ENCODE data around the gene CMYA5.

CMYA5 gene

DNA sequence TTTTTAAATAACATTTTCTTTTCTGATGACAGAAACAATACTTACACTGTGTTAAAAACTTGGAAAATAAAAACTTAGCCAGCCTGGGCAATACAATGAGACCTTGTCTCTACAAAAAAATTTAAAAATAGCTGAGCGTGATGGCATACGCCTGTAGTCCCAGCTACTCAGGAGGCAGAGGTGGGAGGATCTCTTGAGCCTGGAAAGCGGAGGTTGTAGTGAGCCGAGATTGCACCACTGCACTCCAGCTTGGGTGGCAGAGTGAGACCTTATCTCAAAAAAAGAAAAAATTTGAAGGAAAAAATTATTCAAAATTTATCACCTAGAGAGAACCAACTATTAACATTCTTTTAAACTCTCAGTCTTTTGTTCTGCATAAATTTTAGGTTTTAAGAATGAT, 4.9 kb upstream of the CMYA5 start:
- peaks cover 31% of the 10 kb centered on the region for H3K36me3 ChIP-seq (ENCODE audit: low read length)

DNA sequence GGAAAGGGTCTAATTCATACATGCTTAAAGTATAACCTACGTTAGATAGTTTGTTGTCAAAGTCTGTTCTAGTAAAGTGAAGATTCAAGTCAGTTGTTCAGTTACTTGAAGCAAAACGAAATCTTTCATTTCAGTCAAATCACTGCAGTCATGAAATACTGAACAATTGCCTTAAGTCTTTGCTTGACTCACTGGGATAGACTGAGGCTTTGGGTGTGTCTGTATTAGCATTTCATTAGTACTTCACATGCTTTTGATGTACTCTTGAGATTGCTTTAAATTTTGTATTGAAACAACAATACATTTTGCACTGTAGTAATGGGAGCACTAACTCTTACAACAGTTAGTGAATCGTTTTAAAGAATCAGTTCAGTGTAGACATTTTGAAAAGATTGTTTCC, 4.0 kb upstream of the CMYA5 start:
- H3K27ac ChIP-seq (ENCODE audit: low read depth, low read length): no peak overlapping the region
- H3K27me3 ChIP-seq (ENCODE audit: low read length): no peaks in the 10 kb centered on the region
- TF ChIP-seq, protein P1, sequence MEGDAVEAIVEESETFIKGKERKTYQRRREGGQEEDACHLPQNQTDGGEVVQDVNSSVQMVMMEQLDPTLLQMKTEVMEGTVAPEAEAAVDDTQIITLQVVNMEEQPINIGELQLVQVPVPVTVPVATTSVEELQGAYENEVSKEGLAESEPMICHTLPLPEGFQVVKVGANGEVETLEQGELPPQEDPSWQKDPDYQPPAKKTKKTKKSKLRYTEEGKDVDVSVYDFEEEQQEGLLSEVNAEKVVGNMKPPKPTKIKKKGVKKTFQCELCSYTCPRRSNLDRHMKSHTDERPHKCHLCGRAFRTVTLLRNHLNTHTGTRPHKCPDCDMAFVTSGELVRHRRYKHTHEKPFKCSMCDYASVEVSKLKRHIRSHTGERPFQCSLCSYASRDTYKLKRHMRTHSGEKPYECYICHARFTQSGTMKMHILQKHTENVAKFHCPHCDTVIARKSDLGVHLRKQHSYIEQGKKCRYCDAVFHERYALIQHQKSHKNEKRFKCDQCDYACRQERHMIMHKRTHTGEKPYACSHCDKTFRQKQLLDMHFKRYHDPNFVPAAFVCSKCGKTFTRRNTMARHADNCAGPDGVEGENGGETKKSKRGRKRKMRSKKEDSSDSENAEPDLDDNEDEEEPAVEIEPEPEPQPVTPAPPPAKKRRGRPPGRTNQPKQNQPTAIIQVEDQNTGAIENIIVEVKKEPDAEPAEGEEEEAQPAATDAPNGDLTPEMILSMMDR (IDR thresholded peaks at IDR 0.05; ENCODE audit: insufficient read depth, low read length, poor library complexity, severe bottlenecking): no peak
- no peak overlapping the region for H3K4me2 ChIP-seq (ENCODE audit: low read depth, low read length, poor library complexity, severe bottlenecking)
- H4K20me1 ChIP-seq (ENCODE audit: low read depth, low read length): no peaks in the 10 kb centered on the region; the same call in 1 of the 2 replicates
- no peaks in the 10 kb centered on the region for H3K9me2 ChIP-seq (replicated peaks; ENCODE audit: insufficient read depth, low read length)
- H3F3A ChIP-seq (ENCODE audit: insufficient read depth): 0 out of 2 replicates have a peak, but pooled peaks cover 6% of the 10 kb centered on the region
- H3K36me3 ChIP-seq (ENCODE audit: low read length): peaks cover 31% of the 10 kb centered on the region
- no peak overlapping the region for H2AFZ ChIP-seq (ENCODE audit: low read depth, low read length, severe bottlenecking)
- H3K9me3 ChIP-seq (ENCODE audit: insufficient read depth, low read length): no peaks in the 10 kb centered on the region
- H3K9ac ChIP-seq (ENCODE audit: low read length): no peak overlapping the region
- H3K4me3 ChIP-seq (ENCODE audit: insufficient read depth, low read length, poor library complexity, severe bottlenecking): no peak overlapping the region
- H3K79me2 ChIP-seq (ENCODE audit: insufficient read depth, low read length): no peaks in the 10 kb centered on the region

More for the DNA sequence above, 4.9 kb upstream of the CMYA5 start:
- Histone ChIP-seq H4K20me1 (ENCODE audit: low read depth, low read length) (no peaks in the 10 kb centered on the region; the same call in 1 of the 2 replicates), H3K27me3 (ENCODE audit: low read length) (no peaks in the 10 kb centered on the region), H3K9me3 (ENCODE audit: insufficient read depth, low read length) (no peaks in the 10 kb centered on the region), H3K9me2 (replicated peaks; ENCODE audit: insufficient read depth, low read length) (no peaks in the 10 kb centered on the region), H3K4me2 (ENCODE audit: low read depth, low read length, poor library complexity, severe bottlenecking) (no peak overlapping the region), H3K9ac (ENCODE audit: low read length) (no peak overlapping the region), H2AFZ (ENCODE audit: low read depth, low read length, severe bottlenecking) (no peak overlapping the region), H3K79me2 (ENCODE audit: insufficient read depth, low read length) (no peaks in the 10 kb centered on the region), H3K4me3 (ENCODE audit: insufficient read depth, low read length, poor library complexity, severe bottlenecking) (no peak overlapping the region), H3K27ac (ENCODE audit: low read depth, low read length) (no peak overlapping the region), H3F3A (ENCODE audit: insufficient read depth) (peaks cover 7% of the 10 kb centered on the region; the same call in 1 of the 2 replicates)
- TF ChIP-seq, protein P1 (IDR thresholded peaks at IDR 0.05; ENCODE audit: insufficient read depth, low read length, poor library complexity, severe bottlenecking): no peak
- no peak for TF ChIP-seq EZH2phosphoT487 (conservative IDR thresholded peaks at IDR 0.05; ENCODE audit: low read length)

DNA sequence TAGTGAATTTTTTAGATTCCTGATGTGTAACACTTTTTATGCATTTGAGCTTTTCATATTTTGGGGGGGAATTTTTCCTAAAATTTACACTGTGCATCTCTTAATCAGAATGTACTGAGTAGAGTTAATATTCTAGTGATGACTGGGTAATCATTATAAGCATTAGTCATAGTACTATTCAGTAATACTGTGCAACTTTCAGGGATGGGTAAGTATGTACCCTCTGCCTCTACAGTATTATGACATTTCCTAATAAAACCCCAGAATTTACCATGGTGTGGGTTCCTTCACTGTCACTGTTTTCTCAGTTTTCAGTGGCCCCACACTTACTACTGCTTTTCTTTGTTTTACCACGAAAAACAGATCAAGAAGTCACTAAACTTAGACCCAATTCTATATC, 2.8 kb upstream of the CMYA5 start:
- H3K9me3 ChIP-seq (ENCODE audit: insufficient read depth, low read length): no peaks in the 10 kb centered on the region
- no peaks in the 10 kb centered on the region for H3K27me3 ChIP-seq (ENCODE audit: low read length)
- no peak overlapping the region for H3K4me3 ChIP-seq (ENCODE audit: insufficient read depth, low read length, poor library complexity, severe bottlenecking)
- no peak overlapping the region for H3K27ac ChIP-seq (ENCODE audit: low read depth, low read length)
- TF ChIP-seq EZH2phosphoT487 (conservative IDR thresholded peaks at IDR 0.05; ENCODE audit: low read length): no peak
- H3K9me2 ChIP-seq (replicated peaks; ENCODE audit: insufficient read depth, low read length): no peaks in the 10 kb centered on the region
- no peak overlapping the region for H3K9ac ChIP-seq (ENCODE audit: low read length)
- H4K20me1 ChIP-seq (ENCODE audit: low read depth, low read length): no peaks in the 10 kb centered on the region; the same call in 1 of the 2 replicates
- H3K36me3 ChIP-seq (ENCODE audit: low read length): peaks cover 27% of the 10 kb centered on the region
- no peak overlapping the region for H2AFZ ChIP-seq (ENCODE audit: low read depth, low read length, severe bottlenecking)
- H3K4me2 ChIP-seq (ENCODE audit: low read depth, low read length, poor library complexity, severe bottlenecking): no peak overlapping the region
- 0 out of 2 replicates have a peak, but pooled peaks cover 6% of the 10 kb centered on the region for H3F3A ChIP-seq (ENCODE audit: insufficient read depth)
- no peaks in the 10 kb centered on the region for H3K79me2 ChIP-seq (ENCODE audit: insufficient read depth, low read length)

DNA sequence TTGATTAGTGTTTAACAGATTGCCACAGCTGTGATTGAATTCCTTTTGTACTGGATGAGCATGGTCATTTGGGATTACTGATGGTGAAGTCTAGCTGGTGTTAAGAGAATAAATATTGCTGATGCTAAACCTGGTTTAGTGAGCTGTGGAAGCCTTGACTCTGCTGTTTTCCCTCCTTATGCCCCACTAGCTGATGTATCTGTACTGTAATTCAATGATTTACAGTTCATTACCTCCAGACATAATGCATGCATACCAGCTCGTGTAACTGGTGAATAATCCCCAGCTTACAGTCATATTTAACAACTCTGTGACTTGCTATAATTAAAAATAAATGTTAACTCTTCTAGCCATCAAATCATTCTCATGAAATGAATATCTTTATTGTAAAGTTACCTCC, 1.7 kb upstream of the CMYA5 start:
- H3K4me3 ChIP-seq (ENCODE audit: insufficient read depth, low read length, poor library complexity, severe bottlenecking): no peak overlapping the region
- H2AFZ ChIP-seq (ENCODE audit: low read depth, low read length, severe bottlenecking): no peak overlapping the region
- H4K20me1 ChIP-seq (ENCODE audit: low read depth, low read length): no peaks in the 10 kb centered on the region; the same call in 1 of the 2 replicates
- 0 out of 2 replicates have a peak, but pooled peaks cover 6% of the 10 kb centered on the region for H3F3A ChIP-seq (ENCODE audit: insufficient read depth)
- TF ChIP-seq, protein P1 (IDR thresholded peaks at IDR 0.05; ENCODE audit: insufficient read depth, low read length, poor library complexity, severe bottlenecking): no peak
- TF ChIP-seq EZH2phosphoT487 (conservative IDR thresholded peaks at IDR 0.05; ENCODE audit: low read length): no peak
- no peaks in the 10 kb centered on the region for H3K79me2 ChIP-seq (ENCODE audit: insufficient read depth, low read length)
- H3K27me3 ChIP-seq (ENCODE audit: low read length): no peaks in the 10 kb centered on the region
- no peak overlapping the region for H3K27ac ChIP-seq (ENCODE audit: low read depth, low read length)
- H3K9ac ChIP-seq (ENCODE audit: low read length): no peak overlapping the region
- H3K4me2 ChIP-seq (ENCODE audit: low read depth, low read length, poor library complexity, severe bottlenecking): no peak overlapping the region
- no peaks in the 10 kb centered on the region for H3K9me3 ChIP-seq (ENCODE audit: insufficient read depth, low read length)
- H3K36me3 ChIP-seq (ENCODE audit: low read length): peaks cover 24% of the 10 kb centered on the region
- no peaks in the 10 kb centered on the region for H3K9me2 ChIP-seq (replicated peaks; ENCODE audit: insufficient read depth, low read length)

All from SU-DHL-6 (cell line).